ENCODE data around the gene CTSW. TPM values are rescaled to one million over a fixed set of nuclear protein-coding genes. Genes with fewer than 3 reads are reported as not detected.

Gene CTSW
- total and polyA plus RNA-seq, 2 of the 4 experiments (the other 2 are of a cell fraction), result 0.07 to 0.18 TPM

DNA sequence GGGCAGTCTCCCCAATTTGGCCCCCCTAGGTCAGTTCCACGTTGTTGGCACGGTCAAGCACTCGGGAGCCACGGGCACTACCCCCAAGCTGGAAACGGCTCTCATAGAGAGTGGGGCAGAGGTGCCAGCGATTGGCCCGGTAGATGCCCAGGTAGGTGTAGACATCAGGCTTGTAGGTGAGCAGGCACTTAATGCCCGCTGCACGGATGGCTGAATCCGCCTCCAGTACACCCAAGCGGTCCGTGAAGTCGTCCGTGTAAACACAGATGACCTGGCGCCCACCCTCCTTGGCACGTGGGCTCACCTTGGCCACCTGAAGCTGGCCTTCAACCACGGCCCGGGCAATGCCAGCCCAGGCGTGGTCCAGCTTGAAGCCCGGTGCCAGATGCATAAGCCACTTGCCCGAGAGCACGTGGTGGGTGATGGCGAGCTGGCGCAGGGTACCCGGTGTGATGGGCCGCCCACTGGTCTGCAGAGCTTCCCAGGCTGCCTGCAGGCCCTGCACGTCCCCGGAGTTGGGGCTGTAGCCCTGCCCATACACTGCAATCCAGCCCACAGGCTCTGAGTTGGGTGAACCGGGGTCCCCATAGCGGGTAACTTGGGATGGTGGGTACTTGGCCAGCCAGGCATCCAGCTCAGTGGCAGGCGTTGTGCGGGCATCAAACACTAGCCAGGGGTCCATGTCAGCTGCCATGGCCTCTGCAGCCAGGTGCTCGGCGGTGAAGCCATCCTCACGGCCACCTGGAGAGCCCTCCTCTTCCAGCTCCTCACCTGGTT lies 38.0 kb downstream of the CTSW start:
- Histone ChIP-seq H3K79me1 (ENCODE audit: low read depth in 1 of 2, low read length in 2 of 2) (peaks cover 19 to 66% of the 10 kb centered on the region in 2 experiments), H3K27ac (ENCODE audit: insufficient read depth, low read length) (peak overlapping the region; percentile 82), H3K56ac (ENCODE audit: extremely low read depth, insufficient read depth, low read length) (peak overlapping the region; percentile 93; the same call in 1 of the 2 replicates), H3K18ac (ENCODE audit: low read depth, low read length) (peak overlapping the region; percentile 99), H3K4me2 (ENCODE audit: low read depth, low read length) (peak overlapping the region; percentile 96), H2AK5ac (ENCODE audit: low read depth, low read length) (peak overlapping the region; percentile 99), H3K9me3 (ENCODE audit: control insufficient read depth, insufficient read depth, low read length) (no peaks in the 10 kb centered on the region), H4K20me1 (ENCODE audit: insufficient read depth, low read length) (peaks cover 11% of the 10 kb centered on the region), H3K14ac (replicated peaks; ENCODE audit: low read depth, low read length) (peak overlapping the region; percentile 95), H2AFZ (replicated peaks; ENCODE audit: low read length, poor library complexity) (peak overlapping the region; percentile 16), H2AK9ac (replicated peaks; ENCODE audit: low read depth, low read length, poor library complexity) (peak overlapping the region; percentile 100), H2BK20ac (ENCODE audit: low read depth, low read length) (peak overlapping the region; percentile 79), H3K4me1 (ENCODE audit: control insufficient read depth, insufficient read depth, low read length) (peaks cover 50% of the 10 kb centered on the region), H2BK5ac (ENCODE audit: low read depth, low read length, poor library complexity, severe bottlenecking) (peak overlapping the region; percentile 96), H4K8ac (ENCODE audit: low read depth in 2 of 2, low read length in 2 of 2) (peak overlapping the region; percentile 64 to 97), H2BK120ac (ENCODE audit: low read depth, low read length) (peak overlapping the region; percentile 100), H3K4me3 (ENCODE audit: insufficient read depth, low read depth, low read length) (peak overlapping the region; percentile 100), H2BK15ac (ENCODE audit: low read depth, low read length) (peak overlapping the region; percentile 56), H3K4ac (ENCODE audit: low read depth, low read length) (peak overlapping the region; percentile 98), H4K91ac (ENCODE audit: insufficient read depth, low read depth, low read length) (peak overlapping the region; percentile 97), H3K9me1 (ENCODE audit: insufficient read depth, low read length) (peaks cover 35% of the 10 kb centered on the region), H4K5ac (ENCODE audit: low read depth, low read length) (peak overlapping the region; percentile 99), H3K9ac (ENCODE audit: low read depth, low read length) (peak overlapping the region; percentile 100), H3K27me3 (ENCODE audit: control insufficient read depth, insufficient read depth, low read length) (no peaks in the 10 kb centered on the region), H3K36me3 (ENCODE audit: control insufficient read depth, insufficient read depth, low read length) (peaks cover 28% of the 10 kb centered on the region), H3K23ac (ENCODE audit: low read depth, low read length) (peak overlapping the region; percentile 97)
- in situ Hi-C loops (cut with MboI; ENCODE audit: low sequenced_read_pairs) (no loop called here), dilution Hi-C loops (cut with HindIII; ENCODE audit: low sequenced_read_pairs, unreplicated experiment) (no loop called here), intact Hi-C loops (cut with micrococcal nuclease) (loop anchor here (5.0 kb wide), 1 partner anchor 45 kb away; the partner anchor contains the start of gene SART1)
- POLR2A ChIA-PET (ENCODE audit: unreplicated experiment), result interaction anchor here (0.7 to 1.4 kb wide), 2 partner anchors 11 to 27 kb away, joined by 3 to 7 read pairs; partner anchors contain the start of gene CCDC85B
- CTCF ChIA-PET, result interaction anchor here (1.1 kb wide), 1 partner anchor 28 kb away, joined by 3 read pairs; no protein-coding TSS in a partner anchor
- WGBS, 2 experiments (ENCODE audit: extremely low coverage in 2 of 2, insufficient read length in 1 of 2), result 92% methylated on average over 16 of the region's 35 CpGs; no CpG with 5 or more reads in 1 of the 2 experiments
- no TSS peak for BruUV-seq (replicated peaks)
- TF ChIP-seq RAD21 (IDR thresholded peaks at IDR 0.05; ENCODE audit: low read length) (no peak), MAZ (IDR thresholded peaks at IDR 0.05; ENCODE audit: borderline replicate concordance, low read depth, low read length) (0 out of 2 replicates have a peak, but pooled peaks have one; percentile 5)
- DNase-seq (no peak), ATAC-seq (ENCODE audit: low read depth) (no peak)

All from IMR-90 (cell line).